H1 (cell line): ENCODE results near the gene PERCC1.

ENCODE experiments used
- CBX8 ChIP-seq: fragments of 300-800, 300-1000 bp; sonication (generic); IDR thresholded peaks from 2 replicates; pipeline ENCODE4 v1.7.1; 2016; ENCODE audit warnings: low read depth, low read length, borderline replicate concordance
- CREB1 ChIP-seq: IDR thresholded peaks from 2 replicates; pipeline ENCODE4 v1.6.1; 2012; ENCODE audit warnings: inconsistent platforms
- CTCF ChIP-seq, 3 experiments: IDR thresholded peaks; 1 replicate in 2 of 3; 2 replicates in 1 of 3; pipeline versions ENCODE4 v1.5.1 to v1.6.1; 2011; ENCODE audit warnings: low read length in 3 of 3, mild to moderate bottlenecking in 3 of 3, inconsistent platforms in 2 of 3, low read depth in 1 of 3, moderate library complexity in 1 of 3; ENCODE audit not compliant: insufficient read depth in 1 of 3; ENCODE audit errors: control extremely low read depth in 1 of 3
- KDM1A ChIP-seq: fragments of 200-600, 300-600 bp; sonication (generic); IDR thresholded peaks from 2 replicates; pipeline ENCODE4 v1.7.1; 2016; ENCODE audit warnings: mild to moderate bottlenecking, low read length, borderline replicate concordance
- POLR2A ChIP-seq, 2 experiments: IDR thresholded peaks; 1 replicate in 1 of 2; 2 replicates in 1 of 2; pipeline ENCODE4 v1.6.1; 2011; ENCODE audit warnings: low read depth in 2 of 2, low read length in 2 of 2, mild to moderate bottlenecking in 2 of 2; ENCODE audit errors: control extremely low read depth in 1 of 2
- POLR2AphosphoS5 ChIP-seq: IDR thresholded peaks from 2 replicates; pipeline ENCODE4 v1.6.1; 2011; ENCODE audit warnings: low read depth, low read length
- RFX5 ChIP-seq: IDR thresholded peaks from 2 replicates; pipeline ENCODE4 v1.6.1; 2011; ENCODE audit warnings: low read depth, low read length, improper control_type of control experiment, borderline replicate concordance
- RNF2 ChIP-seq: fragments of 200-900, 300-1000 bp; sonication (generic); IDR thresholded peaks from 2 replicates; pipeline ENCODE4 v1.7.1; 2016; ENCODE audit warnings: borderline replicate concordance, low read depth, mild to moderate bottlenecking, antibody characterized with exemption, low read length; ENCODE audit not compliant: poor library complexity, severe bottlenecking; ENCODE audit errors: missing control alignments

- no peak for TF ChIP-seq CTCF (IDR thresholded peaks at IDR 0.05; ENCODE audit: control extremely low read depth in 1 of 3, insufficient read depth in 1 of 3, low read depth in 1 of 3, low read length in 3 of 3)
- no peak for TF ChIP-seq POLR2A (IDR thresholded peaks at IDR 0.05; ENCODE audit: control extremely low read depth in 1 of 2, low read depth in 2 of 2, low read length in 2 of 2)
- no peak for TF ChIP-seq CBX8
- no peak for TF ChIP-seq CREB1
- TF ChIP-seq RNF2: no peak
- TF ChIP-seq POLR2AphosphoS5: no peak
- no peak for TF ChIP-seq RFX5
- TF ChIP-seq KDM1A: no peak
Measured at GRCh38 chr16:1449201-1449788, 18.4 kb downstream of the PERCC1 start.
